ENCODE results near the gene SOX6.
"Not testable (repeated sequence)": the region's sequence is repeated elsewhere in the genome, so short reads cannot be mapped to it uniquely, and the experiment has no call there.

Gene SOX6

GRCh38 chr11:16356057-16356760 lies at the start of gene SOX6:
TSS of gene SOX6 (minus strand) at chr11:16356546. CDS start at chr11:16341248, 15,298 bp downstream.
- no peak for DNase-seq

- no peak for DNase-seq
Observed at GRCh38 chr11:16404781-16405285, 48.5 kb upstream of the SOX6 start.

GRCh38 chr11:16403851-16404250 lies 47.5 kb upstream of the SOX6 start:
- no peak for DNase-seq

- no peak for DNase-seq
Observed at GRCh38 chr11:16403448-16403803, 47.1 kb upstream of the SOX6 start.

- DNase-seq, result no peak
Observed at GRCh38 chr11:16402654-16403447, 46.5 kb upstream of the SOX6 start.

- DNase-seq, result no peak
Observed at GRCh38 chr11:16397390-16397789, 41.0 kb upstream of the SOX6 start.

GRCh38 chr11:16395601-16396000 lies 39.3 kb upstream of the SOX6 start:
- DNase-seq, result no peak

- no peak for DNase-seq
Observed at GRCh38 chr11:16394947-16395346, 38.6 kb upstream of the SOX6 start.

GRCh38 chr11:16393340-16393739 lies 37.0 kb upstream of the SOX6 start:
- DNase-seq, result no peak

- DNase-seq, result no peak
Observed at GRCh38 chr11:16392616-16393015, 36.3 kb upstream of the SOX6 start.

GRCh38 chr11:16390826-16391225 lies 34.5 kb upstream of the SOX6 start:
- not testable (repeated sequence) for DNase-seq

GRCh38 chr11:16385099-16385498 lies 28.8 kb upstream of the SOX6 start:
- no peak for DNase-seq

- no peak for DNase-seq
Observed at GRCh38 chr11:16382638-16383380, 26.5 kb upstream of the SOX6 start.

GRCh38 chr11:16382186-16382585 lies 25.8 kb upstream of the SOX6 start:
- no peak for DNase-seq

- no peak for DNase-seq
Observed at GRCh38 chr11:16380941-16381568, 24.7 kb upstream of the SOX6 start.

GRCh38 chr11:16378906-16379305 lies 22.6 kb upstream of the SOX6 start:
- DNase-seq, result no peak

GRCh38 chr11:16377746-16378145 lies 21.4 kb upstream of the SOX6 start:
- DNase-seq, result no peak

GRCh38 chr11:16375664-16376063 lies 19.3 kb upstream of the SOX6 start:
- DNase-seq, result not testable (repeated sequence)

GRCh38 chr11:16373768-16374167 lies 17.4 kb upstream of the SOX6 start:
- DNase-seq, result no peak

- no peak for DNase-seq
Observed at GRCh38 chr11:16372355-16372754, 16.0 kb upstream of the SOX6 start.

- no peak for DNase-seq
Observed at GRCh38 chr11:16367252-16367651, 10.9 kb upstream of the SOX6 start.

GRCh38 chr11:16365581-16366228 lies 9.4 kb upstream of the SOX6 start:
- DNase-seq, result no peak

GRCh38 chr11:16364254-16364653 lies 7.9 kb upstream of the SOX6 start:
- no peak for DNase-seq
